CD4-positive, alpha-beta memory T cell (primary cell): ENCODE data around the gene SNAPIN. TPM values are rescaled to one million over a fixed set of nuclear protein-coding genes. Genes with fewer than 3 reads are reported as not detected.

Experiments
- CTCF ChIA-PET: fragments of 350-600 bp; sonication (Branson Sonifier 250); formaldehyde crosslinking; loops from one replicate; lab custom pipeline; 2021; ENCODE audit warnings: inconsistent platforms; ENCODE audit not compliant: partially characterized antibody; lab: Charles Lee
- POLR2A ChIA-PET: fragments of 350-600 bp; sonication (Branson Sonifier 250); formaldehyde crosslinking; loops from one replicate; lab custom pipeline; 2021; ENCODE audit not compliant: partially characterized antibody; lab: Charles Lee
- DNase-seq, 5 donors: peaks; one replicate each; pipeline versions ENCODE4 v3.0.0 to v3.0.0-alpha.2; 2020 to 2022; ENCODE audit warnings: mixed read lengths in 1 of 5
- H3K27ac ChIP-seq: one replicate; pipeline ENCODE4 v1.7.0; 2013; ENCODE audit warnings: low read depth, low read length
- H3K27me3 ChIP-seq: 2 replicates; pipeline ENCODE4 v1.7.0; 2013; ENCODE audit warnings: mild to moderate bottlenecking, low read length, moderate library complexity; ENCODE audit not compliant: insufficient read depth
- H3K36me3 ChIP-seq: 2 replicates; pipeline ENCODE4 v1.7.0; 2013; ENCODE audit warnings: mild to moderate bottlenecking, low read length, moderate library complexity; ENCODE audit not compliant: insufficient read depth
- H3K4me1 ChIP-seq: 2 replicates; pipeline ENCODE4 v1.7.0; 2013; ENCODE audit warnings: mild to moderate bottlenecking, low read length, moderate library complexity; ENCODE audit not compliant: insufficient read depth
- H3K4me3 ChIP-seq, 2 donors: one replicate each; pipeline ENCODE4 v1.7.0; 2013; ENCODE audit warnings: low read length in 2 of 2, mild to moderate bottlenecking in 1 of 2
- H3K9me3 ChIP-seq, 2 donors: one replicate each; pipeline ENCODE4 v1.7.0; 2013; ENCODE audit warnings: low read length in 2 of 2, control low read depth in 1 of 2; ENCODE audit not compliant: control insufficient read depth in 1 of 2
- H3K27ac Mint-ChIP-seq, 7 donors: one replicate each; pipeline ENCODE4 v1.8.0; 2020 to 2021; ENCODE audit warnings: mixed read lengths in 7 of 7, mild to moderate bottlenecking in 6 of 7, inconsistent platforms in 3 of 7, moderate library complexity in 3 of 7
- H3K27me3 Mint-ChIP-seq, 2 donors: one replicate each; pipeline ENCODE4 v1.8.0; 2020 to 2021; ENCODE audit warnings: mixed read lengths in 2 of 2
- H3K36me3 Mint-ChIP-seq, 2 donors: one replicate each; pipeline ENCODE4 v1.8.0; 2020 to 2021; ENCODE audit warnings: mixed read lengths in 2 of 2, inconsistent platforms in 1 of 2, mild to moderate bottlenecking in 1 of 2
- H3K4me1 Mint-ChIP-seq, 4 donors: one replicate each; pipeline ENCODE4 v1.8.0; 2020 to 2021; ENCODE audit warnings: mixed read lengths in 4 of 4, mild to moderate bottlenecking in 1 of 4
- H3K4me3 Mint-ChIP-seq, 8 donors: one replicate each; pipeline ENCODE4 v1.8.0; 2020 to 2021; ENCODE audit warnings: mixed read lengths in 8 of 8, mild to moderate bottlenecking in 7 of 8, moderate library complexity in 6 of 8, inconsistent platforms in 3 of 8
- H3K9me3 Mint-ChIP-seq, 8 donors: one replicate each; pipeline ENCODE4 v1.8.0; 2020 to 2021; ENCODE audit warnings: mixed read lengths in 8 of 8, mild to moderate bottlenecking in 5 of 8, inconsistent platforms in 3 of 8, moderate library complexity in 1 of 8
- intact Hi-C: fragments of 100-400 bp; cut with micrococcal nuclease; formaldehyde crosslinking; loops from one replicate; pipeline ENCODE4 v1.15.1; 2023
- polyA plus RNA-seq, 2 donors: library from polyadenylated mRNA; unstranded; fragments of 300-500 nt; fragmentation: Illumina TruSeq; gene quantifications; one replicate each; pipeline ENCODE4 v1.2.3, GENCODE V29; 2021
- total RNA-seq, 2 experiments: library from RNA; stranded (reverse); gene quantifications; one replicate each; pipeline ENCODE4 v1.2.3, GENCODE V29; 2021

The SNAPIN gene
- total and polyA plus RNA-seq, 4 experiments from 2014 or later, result 26.4 to 85.6 (median 51.3) TPM

- CTCF ChIA-PET, result no interaction called here
- Mint-ChIP-seq H3K36me3 (no peaks in the 10 kb centered on the region), H3K27me3 (peaks cover 0 to 3% of the 10 kb centered on the region in 2 donors), H3K27ac (no peak overlapping the region), H3K4me3 (no peak overlapping the region), H3K4me1 (peaks cover 0 to 5% (median 0%) of the 10 kb centered on the region in 4 donors), H3K9me3 (peaks cover 0 to 2% (median 0%) of the 10 kb centered on the region in 8 donors)
- Histone ChIP-seq H3K4me1 (no peaks in the 10 kb centered on the region), H3K27ac (no peak overlapping the region), H3K36me3 (no peaks in the 10 kb centered on the region), H3K4me3 (no peak overlapping the region), H3K27me3 (no peaks in the 10 kb centered on the region), H3K9me3 (no peaks in the 10 kb centered on the region)
- intact Hi-C loops, result no loop called here
- DNase-seq, result no peak
- POLR2A ChIA-PET, result interaction anchor here (0.9 kb wide), 1 partner anchor 94 kb away, joined by 3 read pairs; no protein-coding TSS in a partner anchor
These were observed 32.0 kb upstream of the SNAPIN start for GRCh38 chr1:153626477-153626903.

GRCh38 chr1:153626904-153627714 lies 31.4 kb upstream of the SNAPIN start, which contains the start of gene S100A13:
Gene S100A13 (minus strand): TSS chr1:153627505. CDS start chr1:153626472, 1,033 bp downstream.
- Histone ChIP-seq H3K9me3 (no peaks in the 10 kb centered on the region), H3K4me1 (no peaks in the 10 kb centered on the region), H3K4me3 (no peak within 1 kb of the TSS), H3K27me3 (no peaks in the 10 kb centered on the region), H3K36me3 (no peaks in the 10 kb centered on the region), H3K27ac (no peak within 1 kb of the TSS)
- H3K9me3 Mint-ChIP-seq, result peaks cover 0 to 2% (median 0%) of the 10 kb centered on the region in 8 donors
- POLR2A ChIA-PET, result interaction anchor here (0.9 kb wide), 1 partner anchor 95 kb away, joined by 3 read pairs; no protein-coding TSS in a partner anchor
- CTCF ChIA-PET, result interaction anchor here (1.8 to 3.5 kb wide), 3 partner anchors 13 to 116 kb away, joined by 4 to 12 read pairs (median 5); no protein-coding TSS in a partner anchor
- H3K36me3 Mint-ChIP-seq, result no peaks in the 10 kb centered on the region
- intact Hi-C loops, result no loop called here
- peak within 1 kb of the TSS in 2 of 8 donors; percentile 39 for H3K4me3 Mint-ChIP-seq
- H3K4me1 Mint-ChIP-seq, result peaks cover 0 to 6% (median under 1%) of the 10 kb centered on the region in 4 donors
- DNase-seq, result peak in 1 of 5 donors; percentile 18
- H3K27ac Mint-ChIP-seq, result no peak within 1 kb of the TSS
- H3K27me3 Mint-ChIP-seq, result peaks cover 0 to 3% of the 10 kb centered on the region in 2 donors

GRCh38 chr1:153627715-153628626 lies 30.5 kb upstream of the SNAPIN start, which contains the start of gene S100A1:
Gene S100A1 (plus strand): TSS chr1:153628434. CDS start chr1:153630522, 2,088 bp downstream.
- peak in 1 of 5 donors; percentile 24 for DNase-seq
- no peaks in the 10 kb centered on the region for H3K36me3 ChIP-seq
- H3K4me1 ChIP-seq, result peaks cover 1% of the 10 kb centered on the region
- no peaks in the 10 kb centered on the region for H3K27me3 ChIP-seq
- Mint-ChIP-seq H3K4me1 (peaks cover 5 to 7% (median 7%) of the 10 kb centered on the region in 4 donors), H3K27ac (no peak within 1 kb of the TSS), H3K36me3 (no peaks in the 10 kb centered on the region), H3K4me3 (no peak within 1 kb of the TSS), H3K27me3 (peaks cover 0 to 3% of the 10 kb centered on the region in 2 donors), H3K9me3 (peaks cover 0 to 2% (median 0%) of the 10 kb centered on the region in 8 donors)
- intact Hi-C loops, result no loop called here
- no peak within 1 kb of the TSS for H3K4me3 ChIP-seq
- no peak within 1 kb of the TSS for H3K27ac ChIP-seq
- ChIA-PET CTCF (interaction anchor here (1.8 to 3.5 kb wide), 4 partner anchors 8 to 117 kb away, joined by 4 to 12 read pairs (median 8); no protein-coding TSS in a partner anchor), POLR2A (no interaction called here)
- no peaks in the 10 kb centered on the region for H3K9me3 ChIP-seq

- Histone ChIP-seq H3K27me3 (no peaks in the 10 kb centered on the region), H3K36me3 (no peaks in the 10 kb centered on the region), H3K4me3 (no peak overlapping the region), H3K27ac (no peak overlapping the region), H3K9me3 (no peaks in the 10 kb centered on the region), H3K4me1 (peaks cover 8% of the 10 kb centered on the region)
- intact Hi-C loops, result no loop called here
- Mint-ChIP-seq H3K4me1 (peaks cover 11 to 15% (median 14%) of the 10 kb centered on the region in 4 donors), H3K27me3 (peaks cover 0 to 3% of the 10 kb centered on the region in 2 donors), H3K27ac (no peak overlapping the region), H3K9me3 (peaks cover 0 to 3% (median 0%) of the 10 kb centered on the region in 8 donors), H3K4me3 (no peak overlapping the region), H3K36me3 (peaks cover 0 to 1% of the 10 kb centered on the region in 2 donors)
- DNase-seq, result peak in 1 of 5 donors; percentile 24
- ChIA-PET POLR2A (no interaction called here), CTCF (interaction anchor here (1.8 to 3.5 kb wide), 4 partner anchors 9 to 118 kb away, joined by 4 to 12 read pairs (median 8); no protein-coding TSS in a partner anchor)
These were observed 29.7 kb upstream of the SNAPIN start for GRCh38 chr1:153628638-153629342.

GRCh38 chr1:153629343-153629665 lies 29.2 kb upstream of the SNAPIN start:
- Mint-ChIP-seq H3K36me3 (peaks cover 0 to 6% of the 10 kb centered on the region in 2 donors), H3K27me3 (peaks cover 0 to 3% of the 10 kb centered on the region in 2 donors), H3K27ac (no peak overlapping the region), H3K4me3 (no peak overlapping the region), H3K4me1 (peaks cover 11 to 20% (median 15%) of the 10 kb centered on the region in 4 donors), H3K9me3 (peaks cover 0 to 3% (median 0%) of the 10 kb centered on the region in 8 donors)
- intact Hi-C loops, result no loop called here
- Histone ChIP-seq H3K4me1 (peaks cover 8% of the 10 kb centered on the region), H3K36me3 (no peaks in the 10 kb centered on the region), H3K27ac (no peak overlapping the region), H3K9me3 (no peaks in the 10 kb centered on the region), H3K4me3 (no peak overlapping the region), H3K27me3 (no peaks in the 10 kb centered on the region)
- peak in 1 of 5 donors; percentile 12 for DNase-seq
- ChIA-PET POLR2A (no interaction called here), CTCF (interaction anchor here (2.5 to 3.5 kb wide), 3 partner anchors 10 to 118 kb away, joined by 5 to 12 read pairs (median 11); no protein-coding TSS in a partner anchor)

- peaks cover 8% of the 10 kb centered on the region for H3K4me1 ChIP-seq
- CTCF ChIA-PET, result interaction anchor here (2.6 to 3.5 kb wide), 2 partner anchors 10 to 119 kb away, joined by 11 to 12 read pairs; no protein-coding TSS in a partner anchor
- intact Hi-C loops, result loop anchor here (5.0 kb wide), 1 partner anchor 98 kb away; no protein-coding TSS in a partner anchor
These were observed 28.5 kb upstream of the SNAPIN start for GRCh38 chr1:153629971-153630370.

More at GRCh38 chr1:153629971-153630370, 28.5 kb upstream of the SNAPIN start:
- no peaks in the 10 kb centered on the region for H3K9me3 ChIP-seq
- Mint-ChIP-seq H3K36me3 (peaks cover 0 to 11% of the 10 kb centered on the region in 2 donors), H3K27me3 (peaks cover 0 to 3% of the 10 kb centered on the region in 2 donors), H3K4me1 (peaks cover 11 to 26% (median 18%) of the 10 kb centered on the region in 4 donors), H3K27ac (peak overlapping the region in 1 of 7 donors; percentile 2), H3K9me3 (peaks cover 0 to 3% (median 0%) of the 10 kb centered on the region in 8 donors), H3K4me3 (no peak overlapping the region)
- POLR2A ChIA-PET, result no interaction called here
- no peaks in the 10 kb centered on the region for H3K27me3 ChIP-seq
- peak in 1 of 5 donors; percentile 22 for DNase-seq
- H3K36me3 ChIP-seq, result no peaks in the 10 kb centered on the region
- H3K4me3 ChIP-seq, result no peak overlapping the region
- no peak overlapping the region for H3K27ac ChIP-seq
